ENCODE data around the gene MYD88. TPM values are rescaled to one million over a fixed set of nuclear protein-coding genes. Genes with fewer than 3 reads are reported as not detected.

MYD88 gene
- polyA plus RNA-seq, 3 donors: 27.9 to 30.0 (median 28.8) TPM

- no peak for DNase-seq (ENCODE audit: low read depth in 3 of 3, low spot score in 2 of 3)
Observed at GRCh38 chr3:38111696-38112377, 26.6 kb upstream of the MYD88 start.

GRCh38 chr3:38112378-38112761 is 26.1 kb upstream of the MYD88 start:
- DNase-seq (ENCODE audit: low read depth in 3 of 3, low spot score in 2 of 3): no peak

- no peak for DNase-seq (ENCODE audit: low read depth in 3 of 3, low spot score in 2 of 3)
Observed at GRCh38 chr3:38114052-38114874, 24.2 kb upstream of the MYD88 start.

GRCh38 chr3:38114875-38115644 is 23.4 kb upstream of the MYD88 start:
- DNase-seq (ENCODE audit: low read depth in 3 of 3, low spot score in 2 of 3): no peak

GRCh38 chr3:38115645-38116427 is 22.6 kb upstream of the MYD88 start:
- DNase-seq (ENCODE audit: low read depth in 3 of 3, low spot score in 2 of 3): no peak

- DNase-seq (ENCODE audit: low read depth in 3 of 3, low spot score in 2 of 3): no peak
Observed at GRCh38 chr3:38116471-38117162, 21.8 kb upstream of the MYD88 start.

- DNase-seq (ENCODE audit: low read depth in 3 of 3, low spot score in 2 of 3): no peak
Observed at GRCh38 chr3:38117163-38117716, 21.2 kb upstream of the MYD88 start.

GRCh38 chr3:38117748-38118420 is 20.6 kb upstream of the MYD88 start:
- DNase-seq (ENCODE audit: low read depth in 3 of 3, low spot score in 2 of 3): no peak

- DNase-seq (ENCODE audit: low read depth in 3 of 3, low spot score in 2 of 3): no peak
Observed at GRCh38 chr3:38118421-38119247, 19.8 kb upstream of the MYD88 start.

GRCh38 chr3:38119248-38119544 is 19.3 kb upstream of the MYD88 start:
- DNase-seq (ENCODE audit: low read depth in 3 of 3, low spot score in 2 of 3): no peak

GRCh38 chr3:38119821-38120692 is 18.4 kb upstream of the MYD88 start:
- no peak for DNase-seq (ENCODE audit: low read depth in 3 of 3, low spot score in 2 of 3)

GRCh38 chr3:38120693-38121450 is 17.6 kb upstream of the MYD88 start:
- no peak for DNase-seq (ENCODE audit: low read depth in 3 of 3, low spot score in 2 of 3)

GRCh38 chr3:38121451-38121831 is 17.0 kb upstream of the MYD88 start:
- DNase-seq (ENCODE audit: low read depth in 3 of 3, low spot score in 2 of 3): no peak

- no peak for DNase-seq (ENCODE audit: low read depth in 3 of 3, low spot score in 2 of 3)
Observed at GRCh38 chr3:38121832-38122461, 16.5 kb upstream of the MYD88 start.

GRCh38 chr3:38122712-38123290 is 15.7 kb upstream of the MYD88 start:
- DNase-seq (ENCODE audit: low read depth in 3 of 3, low spot score in 2 of 3): no peak
